Kasumi-1 (cell line): ENCODE data around the gene CCDC85B.

Experiments
- DNase-seq, 2 experiments: peaks; one replicate each; lab custom pipeline; 2025; lab: John Stamatoyannopoulos, UW

Gene CCDC85B

DNA sequence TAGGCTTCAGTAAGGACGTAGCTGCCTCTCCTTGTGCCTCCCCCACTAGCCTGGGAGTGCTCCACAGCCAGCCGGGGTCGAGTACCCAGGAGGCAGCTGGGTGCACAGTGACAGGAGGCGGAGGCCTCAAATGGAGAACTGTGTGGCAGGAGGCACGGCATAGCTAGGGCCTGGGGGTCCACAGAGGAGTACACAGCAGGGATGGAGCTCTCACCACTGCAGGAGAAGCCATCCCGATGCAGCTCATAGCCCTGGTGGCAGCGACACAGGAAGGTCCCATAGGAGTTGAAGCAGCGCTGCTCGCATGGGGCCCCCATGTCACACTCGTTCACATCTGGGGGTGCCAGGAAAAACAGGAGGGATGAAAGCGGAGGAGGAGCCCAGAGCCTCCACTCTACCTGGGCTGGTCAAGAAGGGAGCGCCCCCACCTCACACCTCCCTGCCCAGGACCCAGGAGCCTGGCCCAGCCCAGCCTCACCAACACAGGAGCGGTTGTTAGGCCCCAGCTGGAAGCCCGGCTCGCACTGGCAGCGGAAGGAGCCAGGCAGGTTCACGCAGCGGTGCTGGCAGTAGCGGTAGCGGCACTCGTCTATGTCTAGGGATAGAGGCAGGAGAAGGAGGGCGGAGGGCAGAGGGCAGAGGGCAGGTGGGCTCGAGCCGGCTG is 20.7 kb upstream of the CCDC85B start:
- no peak for DNase-seq

DNA sequence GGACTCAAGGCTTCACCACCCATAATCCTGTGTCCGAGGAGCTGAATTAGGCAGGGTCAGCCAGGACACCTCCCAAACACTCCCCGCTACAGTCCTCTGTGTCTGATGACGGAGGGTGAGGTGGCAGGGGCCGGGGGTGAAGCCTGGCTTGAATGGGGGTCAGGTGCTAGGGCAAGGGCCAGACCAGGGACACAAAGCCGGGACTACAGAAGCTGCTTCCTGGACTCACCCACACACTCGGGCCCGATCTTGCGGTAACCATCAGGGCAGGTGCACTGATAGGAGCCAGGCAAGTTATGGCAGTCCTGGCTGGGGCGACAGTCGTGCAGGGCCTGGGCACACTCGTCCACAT is 20.2 kb upstream of the CCDC85B start:
- no peak for DNase-seq

DNA sequence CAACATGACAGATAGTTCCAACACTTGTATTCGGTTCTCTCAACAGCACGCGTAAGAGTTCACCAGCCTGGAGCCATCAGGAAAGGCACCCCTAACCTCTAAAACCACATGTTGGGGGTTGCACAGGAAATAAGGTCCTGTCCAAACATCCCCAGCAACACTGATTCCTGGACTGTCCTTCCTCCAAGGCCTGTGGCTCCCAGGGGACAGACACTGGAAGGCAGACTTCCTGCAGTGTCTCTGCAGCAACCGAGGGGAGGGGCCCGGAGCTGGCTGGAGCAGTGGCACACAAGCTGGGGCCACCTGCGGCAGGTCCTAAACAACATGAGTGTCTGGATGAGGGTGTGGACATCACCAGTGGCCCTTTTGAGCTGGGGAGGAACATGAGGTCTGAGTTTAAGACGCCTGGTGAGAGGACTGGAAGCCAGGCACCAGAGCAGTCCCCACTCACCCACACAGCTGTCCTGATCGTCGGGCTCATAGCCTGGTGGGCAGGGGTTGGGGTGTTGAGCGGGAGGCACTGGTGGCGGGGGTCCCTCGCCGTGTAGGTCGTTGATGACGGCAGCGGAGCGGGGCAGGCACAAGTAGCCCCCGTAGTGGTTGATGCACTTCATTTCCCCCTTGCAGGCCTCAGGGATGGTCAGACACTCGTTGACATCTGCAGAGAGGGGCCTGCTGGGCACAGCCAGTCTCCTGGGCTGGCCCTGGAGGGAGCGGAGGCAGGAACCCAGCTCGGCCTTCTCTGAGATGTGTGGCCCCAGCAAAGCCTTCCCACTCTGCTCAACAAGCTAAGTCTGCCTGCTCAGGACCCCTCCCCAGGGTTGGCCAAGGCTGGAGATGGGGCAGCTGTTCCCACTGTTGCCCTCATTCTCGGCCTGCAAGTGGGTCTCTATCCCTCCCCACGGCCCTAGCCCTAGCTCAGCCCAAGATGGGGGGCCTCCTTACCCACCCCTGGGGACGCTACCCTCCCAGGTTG is 19.5 kb upstream of the CCDC85B start:
- peak; percentile 30 to 53 for DNase-seq

DNA sequence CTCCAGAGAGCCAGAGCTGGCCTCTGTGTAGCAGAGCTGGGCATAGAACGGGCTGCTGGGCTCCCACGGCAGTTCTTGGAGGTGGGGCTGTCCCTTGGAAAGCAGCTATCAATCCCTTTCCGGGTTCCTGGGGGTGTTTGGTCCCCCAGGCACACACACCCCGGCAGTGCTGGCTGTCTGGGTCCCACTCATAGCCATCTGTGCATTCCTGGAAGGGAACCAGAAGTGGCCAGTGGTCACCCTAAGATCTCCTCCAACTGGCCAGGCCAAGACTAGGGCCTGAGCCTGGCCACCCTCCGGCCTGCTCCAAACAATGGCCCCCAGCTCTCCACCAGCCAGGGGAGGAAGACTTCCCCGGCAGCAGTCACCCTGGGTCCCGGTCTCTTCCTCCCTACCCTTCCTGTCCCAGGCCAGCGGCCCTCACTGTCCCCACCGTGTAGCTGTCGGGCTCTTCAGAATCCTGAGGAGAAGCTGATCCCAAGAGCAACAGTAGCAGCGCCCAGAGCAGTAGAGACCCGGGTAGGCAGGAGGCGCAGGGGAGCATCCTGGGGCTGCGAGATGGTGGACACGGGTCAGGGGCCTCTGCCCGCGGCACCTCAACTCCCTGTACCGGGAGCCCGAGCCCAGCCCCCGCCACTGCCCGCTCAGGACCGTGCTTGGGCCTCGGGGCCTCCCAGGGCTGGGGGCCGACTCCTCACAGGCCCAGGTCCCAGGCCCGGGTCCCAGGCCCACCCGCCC is 18.5 kb upstream of the CCDC85B start:
- no peak for DNase-seq

DNA sequence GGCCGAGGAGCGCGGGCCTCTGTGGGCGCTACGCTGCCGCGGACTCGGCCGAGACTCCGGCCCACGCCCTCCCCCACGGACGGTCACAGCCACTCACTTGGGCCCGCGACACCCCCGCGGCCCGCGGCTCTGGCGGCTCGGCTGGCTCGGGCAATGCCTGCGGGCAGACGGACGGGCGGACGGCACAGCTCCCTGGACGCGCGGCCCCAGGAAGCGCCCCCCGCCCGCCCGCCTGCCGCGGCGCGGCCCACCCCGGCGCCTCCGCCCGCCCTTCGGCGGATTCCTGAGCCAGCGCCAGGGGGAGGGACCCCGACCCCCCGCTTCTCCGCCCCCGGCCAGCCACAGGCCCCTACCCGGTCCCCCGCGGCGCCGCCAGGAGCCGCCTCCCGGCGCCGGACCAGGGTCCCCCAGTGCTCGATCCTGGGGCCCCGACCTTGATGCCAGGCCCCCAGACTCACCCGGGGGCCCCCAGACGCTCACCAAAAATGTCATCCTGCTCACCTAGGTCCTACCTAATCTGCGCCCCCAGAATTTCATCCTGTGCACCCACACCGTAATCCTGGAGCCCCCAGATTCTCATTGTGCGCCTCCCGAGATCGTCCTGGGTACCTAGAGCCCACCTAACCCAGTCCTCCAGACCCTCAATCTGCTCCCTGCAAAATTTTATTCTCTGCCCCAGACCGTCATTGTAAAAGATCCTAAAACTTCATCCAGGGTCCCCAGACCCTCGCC is 17.7 kb upstream of the CCDC85B start, which contains the start of gene EFEMP2:
Gene EFEMP2 (minus strand): TSS at position 215 of the 732 bp plus-strand sequence. CDS start 446 bp downstream, outside the sequence.
- no peak for DNase-seq

DNA sequence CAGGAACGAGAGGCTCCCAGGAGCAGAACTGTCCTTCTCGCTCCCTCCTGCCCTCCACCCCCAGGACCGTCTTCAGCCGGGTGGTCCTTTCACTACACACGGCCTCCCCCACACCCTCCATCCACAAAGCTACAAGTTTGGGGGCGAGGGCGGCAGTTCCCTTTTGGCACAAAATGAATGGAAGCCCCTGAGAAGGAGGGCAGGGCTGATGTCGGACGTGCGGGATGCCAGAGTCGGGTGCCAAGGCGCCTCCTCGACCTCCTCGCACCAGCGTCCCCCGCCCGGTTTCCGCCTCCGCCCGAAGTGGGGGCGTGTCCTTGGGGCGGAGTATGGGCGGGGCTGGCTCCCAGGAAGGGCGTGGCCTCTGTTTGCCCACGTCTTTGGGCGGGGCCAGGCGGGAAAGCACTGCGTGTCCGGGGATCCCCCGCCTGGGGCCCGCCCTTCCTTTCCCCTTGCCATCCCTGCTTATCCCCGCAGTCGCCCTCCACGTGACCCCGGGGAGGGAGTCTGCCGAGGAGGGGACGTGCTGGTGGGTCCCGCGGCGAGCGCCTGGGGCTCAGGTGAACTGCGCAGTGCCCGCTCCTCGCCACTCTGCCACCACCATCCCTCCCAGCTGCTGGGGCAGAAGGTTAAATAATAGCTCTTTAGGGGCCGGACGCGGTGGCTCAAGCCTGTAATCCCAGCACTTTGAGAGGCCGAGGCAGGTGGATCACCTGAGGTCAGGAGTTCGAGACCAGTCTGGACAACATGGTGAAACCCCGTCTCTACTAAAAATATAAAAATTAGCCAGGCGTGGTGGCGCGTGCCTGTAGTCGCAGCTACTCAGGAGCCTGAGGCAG is 16.9 kb upstream of the CCDC85B start:
- DNase-seq = peak; percentile 86 to 88

DNA sequence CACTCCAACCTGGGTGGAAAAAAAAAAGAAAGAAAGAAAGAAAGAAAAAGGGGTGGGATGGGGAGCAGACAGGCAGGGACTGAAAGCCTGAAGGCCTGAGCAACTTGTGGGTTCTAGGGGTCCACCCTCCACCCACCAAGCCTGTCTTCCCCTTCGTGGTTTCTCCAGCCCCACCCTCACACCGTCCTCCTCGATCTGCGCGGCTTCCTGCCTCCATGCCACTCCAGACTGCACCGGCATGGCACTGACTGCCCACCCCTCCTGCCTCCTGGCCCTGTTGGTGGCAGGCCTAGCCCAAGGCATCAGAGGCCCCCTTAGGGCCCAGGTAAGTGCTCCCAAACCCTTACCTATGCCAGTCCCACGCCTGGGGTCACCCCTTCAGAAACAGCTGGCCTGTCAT is 10.9 kb upstream of the CCDC85B start, which contains the start of gene CTSW:
Gene CTSW (plus strand): TSS at position 221 of the 400 bp plus-strand sequence. CDS start 18 bp downstream, at position 239.
- DNase-seq = no peak

DNA sequence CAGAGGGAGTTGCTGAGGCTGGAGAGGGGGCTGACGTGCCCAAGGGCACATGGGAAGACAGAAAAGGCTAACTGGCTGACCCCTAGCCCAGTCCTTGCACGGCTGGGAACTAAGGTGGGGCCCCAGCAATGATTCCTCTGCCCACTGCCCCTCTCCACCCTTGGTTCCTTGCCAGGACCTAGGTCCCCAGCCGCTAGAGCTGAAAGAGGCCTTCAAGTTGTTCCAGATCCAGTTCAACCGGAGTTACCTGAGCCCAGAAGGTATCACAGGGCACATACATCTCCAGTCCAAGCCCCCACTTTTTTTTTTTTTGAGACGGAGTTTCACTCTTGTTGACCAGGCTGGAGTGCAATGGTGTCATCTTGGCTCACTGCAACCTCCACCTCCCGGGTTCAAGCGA is 10.4 kb upstream of the CCDC85B start:
- DNase-seq = no peak

DNA sequence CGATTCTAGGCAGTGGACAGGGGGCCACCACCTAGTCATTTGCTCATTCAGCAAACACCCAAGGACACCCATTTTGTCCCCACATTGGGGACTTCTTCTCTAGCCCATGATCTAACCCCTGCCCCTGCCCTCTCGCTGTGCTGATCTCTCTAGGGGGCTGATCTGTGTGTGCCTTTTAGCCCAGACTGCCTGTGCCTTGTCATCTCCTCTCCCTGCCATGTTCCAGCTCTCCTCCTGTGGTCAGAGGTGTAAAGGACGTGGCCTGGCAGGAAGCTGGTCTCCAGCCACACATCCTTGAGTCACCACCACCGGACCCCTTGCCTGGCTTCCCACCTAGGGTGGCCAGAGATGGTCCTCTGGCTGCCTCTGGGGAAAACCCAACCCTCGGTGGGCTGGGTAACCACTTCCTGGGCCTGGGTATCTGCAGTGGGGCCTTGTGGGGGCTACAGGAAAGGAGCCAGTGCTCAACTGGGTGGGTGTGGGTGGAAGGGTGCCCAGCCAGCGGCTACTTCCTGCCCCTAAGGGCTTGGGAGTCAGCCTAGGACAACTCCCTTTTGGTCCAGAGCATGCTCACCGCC is 9.5 kb upstream of the CCDC85B start:
- no peak for DNase-seq

DNA sequence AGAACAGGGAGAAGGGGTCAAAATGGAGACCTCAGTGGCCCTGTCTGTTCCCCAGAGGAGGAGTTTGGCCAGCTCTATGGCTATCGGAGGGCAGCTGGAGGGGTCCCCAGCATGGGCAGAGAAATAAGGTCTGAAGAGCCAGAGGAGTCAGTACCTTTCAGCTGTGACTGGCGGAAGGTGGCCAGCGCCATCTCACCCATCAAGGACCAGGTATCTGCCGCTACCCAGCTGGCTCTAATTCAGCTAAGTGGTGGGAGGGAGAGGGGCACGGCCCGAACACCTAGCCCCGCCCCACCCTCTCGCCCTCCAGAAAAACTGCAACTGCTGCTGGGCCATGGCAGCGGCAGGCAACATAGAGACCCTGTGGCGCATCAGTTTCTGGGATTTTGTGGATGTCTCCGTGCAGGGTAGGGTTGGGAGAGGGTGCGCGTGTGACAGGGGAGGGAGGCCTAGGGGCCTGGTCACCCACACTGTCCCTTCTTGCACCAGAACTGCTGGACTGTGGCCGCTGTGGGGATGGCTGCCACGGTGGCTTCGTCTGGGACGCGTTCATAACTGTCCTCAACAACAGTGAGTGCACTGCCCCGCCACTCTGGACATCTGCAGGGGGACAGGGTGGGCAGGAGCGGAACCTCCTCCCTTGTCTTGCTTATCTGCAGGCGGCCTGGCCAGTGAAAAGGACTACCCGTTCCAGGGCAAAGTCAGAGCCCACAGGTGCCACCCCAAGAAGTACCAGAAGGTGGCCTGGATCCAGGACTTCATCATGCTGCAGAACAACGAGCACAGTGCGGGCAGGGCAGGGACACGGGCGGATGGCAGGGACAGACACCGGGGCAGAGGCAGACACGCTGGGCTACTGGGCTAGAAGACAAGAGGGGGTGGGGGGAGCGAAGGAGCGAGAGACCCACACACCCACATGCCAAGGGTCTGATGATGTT is 8.1 kb upstream of the CCDC85B start:
- DNase-seq = no peak

DNA sequence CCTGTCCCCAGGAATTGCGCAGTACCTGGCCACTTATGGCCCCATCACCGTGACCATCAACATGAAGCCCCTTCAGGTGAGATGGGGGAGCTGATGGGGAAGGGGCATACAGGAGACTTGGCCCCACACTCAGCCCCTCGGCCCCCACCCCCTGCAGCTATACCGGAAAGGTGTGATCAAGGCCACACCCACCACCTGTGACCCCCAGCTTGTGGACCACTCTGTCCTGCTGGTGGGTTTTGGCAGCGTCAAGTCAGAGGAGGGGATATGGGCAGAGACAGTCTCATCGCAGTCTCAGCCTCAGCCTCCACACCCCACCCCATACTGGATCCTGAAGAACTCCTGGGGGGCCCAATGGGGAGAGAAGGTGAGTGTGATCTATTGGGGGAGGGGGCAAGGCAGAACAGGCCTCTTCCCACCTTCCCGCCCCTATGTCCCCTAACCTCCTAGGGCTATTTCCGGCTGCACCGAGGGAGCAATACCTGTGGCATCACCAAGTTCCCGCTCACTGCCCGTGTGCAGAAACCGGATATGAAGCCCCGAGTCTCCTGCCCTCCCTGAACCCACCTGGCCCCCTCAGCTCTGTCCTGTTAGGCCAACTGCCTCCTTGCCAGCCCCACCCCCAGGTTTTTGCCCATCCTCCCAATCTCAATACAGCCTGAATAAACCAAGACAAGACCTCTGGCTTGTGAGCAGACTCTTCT is 7.3 kb upstream of the CCDC85B start:
- no peak for DNase-seq

DNA sequence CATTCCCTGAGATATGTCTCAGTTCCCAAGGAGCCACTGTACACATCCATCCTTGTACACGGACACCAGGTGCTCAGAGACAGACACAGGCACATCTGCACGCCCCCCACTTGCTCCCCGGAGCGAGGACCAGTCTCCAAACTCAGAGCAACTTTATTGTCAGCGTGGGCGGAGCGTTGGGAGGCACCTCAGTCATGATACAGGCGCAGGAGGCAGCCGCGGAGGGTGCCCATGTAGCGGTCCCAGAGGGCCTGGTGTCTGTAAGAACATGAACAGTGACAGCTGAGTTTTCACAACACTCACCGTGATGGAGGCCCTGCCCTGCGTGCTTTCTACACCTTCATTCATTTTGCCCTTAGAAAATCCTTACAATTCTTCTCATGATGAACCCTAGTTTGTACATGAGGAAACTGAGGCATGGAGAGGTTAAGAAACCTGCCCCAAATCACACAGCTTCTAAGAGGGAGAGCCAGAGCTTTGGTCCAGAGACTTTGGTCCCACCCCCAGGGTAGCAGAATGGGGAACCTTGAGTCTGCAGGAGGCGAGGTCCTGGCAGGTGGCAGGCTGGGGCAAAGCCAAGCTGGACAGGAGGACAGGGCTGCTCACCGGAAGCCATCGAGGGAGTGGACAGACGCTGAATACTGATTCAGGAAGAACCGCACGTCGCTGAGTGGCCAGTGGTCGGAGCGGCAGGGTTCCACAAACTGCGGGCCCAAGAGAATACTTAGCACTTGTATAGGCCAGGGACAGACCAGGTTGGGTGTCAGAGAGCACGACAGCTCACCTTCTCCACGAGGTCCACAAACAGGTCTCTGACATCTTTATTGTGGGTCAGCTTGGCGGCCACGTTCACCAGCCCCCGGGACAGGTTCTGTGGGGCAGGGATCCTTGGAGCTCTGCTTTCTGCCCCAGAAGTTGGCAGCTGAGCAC is 6.4 kb upstream of the CCDC85B start:
- DNase-seq = no peak

DNA sequence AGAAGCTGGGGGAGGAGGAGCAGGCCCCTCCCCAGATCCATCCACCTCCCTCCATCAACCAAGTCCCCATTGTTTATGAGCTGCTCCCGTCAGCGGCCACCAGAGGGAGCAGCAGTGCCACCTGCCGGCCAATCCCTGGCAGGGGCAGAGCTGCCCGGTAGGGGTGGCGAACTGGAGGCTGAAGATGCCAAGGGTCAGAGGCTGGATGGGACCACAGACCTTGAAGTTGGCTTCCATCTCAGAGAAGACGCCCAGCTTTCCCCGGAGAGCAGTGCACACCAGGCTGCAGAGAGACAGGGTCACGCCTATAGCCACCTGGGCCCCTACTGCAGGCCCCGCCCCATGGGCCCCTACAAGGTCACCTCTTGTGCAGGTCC is 5.8 kb upstream of the CCDC85B start:
- DNase-seq = peak; percentile 74 to 85

DNA sequence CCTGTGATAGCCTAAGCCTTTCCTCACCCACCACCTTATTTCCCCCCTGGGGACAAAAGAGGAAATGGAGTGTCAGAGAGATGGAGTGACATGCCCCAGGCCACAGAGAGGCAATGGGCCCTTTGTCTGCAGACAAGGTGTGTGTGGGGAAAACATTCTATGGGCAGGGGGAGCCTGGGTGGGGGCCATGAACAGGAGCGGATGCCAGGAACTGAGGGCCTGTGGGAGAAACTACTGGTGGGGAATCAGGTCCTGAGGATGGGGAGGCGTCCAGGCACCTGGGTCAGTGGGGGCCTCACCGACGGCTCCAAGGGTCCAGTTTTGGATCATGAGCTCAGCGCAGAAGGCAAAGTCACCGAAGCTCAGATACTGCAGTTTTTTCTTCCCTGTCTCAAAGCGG is 5.2 kb upstream of the CCDC85B start:
- no peak for DNase-seq

DNA sequence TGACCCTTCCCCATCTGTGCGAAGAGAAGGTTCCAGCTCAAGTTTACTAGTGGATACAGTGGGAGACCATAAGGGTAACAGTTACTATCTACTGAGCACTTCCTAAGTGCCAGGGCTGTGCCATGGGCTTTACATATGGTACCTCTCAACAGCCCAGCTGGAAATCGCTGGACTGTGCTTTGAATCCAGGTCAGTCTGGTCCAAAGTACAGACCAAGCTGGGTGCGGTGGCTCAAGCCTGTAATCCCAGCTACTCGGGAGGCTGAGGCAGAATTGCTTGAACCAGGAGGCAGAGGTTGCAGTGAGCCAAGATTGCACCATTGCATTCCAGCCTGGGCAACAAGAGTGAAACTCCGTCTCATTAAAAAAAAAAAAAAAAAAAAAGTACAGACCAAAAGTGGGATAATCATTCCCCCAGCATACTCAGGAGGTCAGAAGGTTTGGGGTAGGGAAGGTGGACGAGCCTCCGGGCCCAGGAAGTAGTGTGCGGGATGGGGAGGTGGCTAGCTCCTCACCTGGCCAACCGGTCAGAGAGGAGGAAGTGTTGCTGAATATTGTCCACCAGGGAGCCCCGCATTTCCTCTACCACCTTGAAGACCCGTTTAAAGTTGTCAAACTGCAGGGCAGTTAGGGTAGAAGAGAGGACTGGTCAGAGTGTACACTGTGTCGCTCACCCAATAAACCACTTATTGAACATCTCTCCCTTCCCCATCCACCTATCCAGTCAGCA is 4.5 kb upstream of the CCDC85B start:
- no peak for DNase-seq

DNA sequence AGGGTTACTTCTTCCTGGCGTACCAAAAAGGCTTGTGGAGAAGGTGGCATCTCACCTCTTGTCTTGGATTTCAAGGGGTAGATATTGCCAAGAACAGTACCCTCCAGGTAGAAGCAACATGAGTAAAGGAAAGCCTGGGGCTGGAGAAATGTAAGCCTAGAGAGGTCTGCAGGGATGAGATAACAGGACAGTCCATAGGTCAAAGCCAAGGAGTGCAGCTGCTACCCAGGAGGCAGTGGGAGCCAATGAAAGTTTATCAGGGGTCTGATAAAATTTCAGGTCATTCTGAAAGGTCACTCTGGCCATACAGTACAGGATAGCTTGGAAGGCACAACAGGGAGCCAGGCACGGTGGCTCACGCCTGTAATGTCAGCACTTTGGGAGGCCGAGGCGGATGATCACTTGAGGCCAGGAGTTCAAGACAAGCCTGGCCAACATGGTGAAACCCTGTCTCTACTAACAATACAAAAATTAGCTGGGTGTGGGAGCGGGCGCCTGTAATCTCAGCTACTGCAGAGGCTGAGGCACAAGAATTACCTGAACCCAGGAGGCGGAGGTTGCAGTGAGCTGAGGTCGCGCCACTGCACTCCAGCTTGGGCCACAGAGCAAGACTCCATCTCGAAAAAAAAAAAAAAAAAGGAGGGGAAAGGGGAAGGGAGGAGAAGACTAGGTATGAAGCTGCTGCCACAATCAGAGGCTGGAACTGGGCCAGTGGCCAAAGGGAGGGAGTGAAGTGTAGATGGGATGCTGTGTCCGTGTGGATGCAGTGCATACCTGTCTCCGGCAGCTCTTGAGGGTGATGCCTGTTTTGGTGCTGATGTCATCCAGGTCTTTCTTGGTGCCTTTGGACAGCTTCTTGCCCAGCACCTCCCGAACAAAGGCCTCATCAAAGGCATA is 3.4 kb upstream of the CCDC85B start:
- no peak for DNase-seq
